SKM-1 treated with dmso at 0.1 percent for 144 hours (cell line): ENCODE data around the gene KRT6A.

Source experiments
- DNase-seq: peaks from one replicate; lab custom pipeline; 2025; ENCODE audit not compliant: unreplicated experiment; lab: John Stamatoyannopoulos, UW

Gene KRT6A

DNA sequence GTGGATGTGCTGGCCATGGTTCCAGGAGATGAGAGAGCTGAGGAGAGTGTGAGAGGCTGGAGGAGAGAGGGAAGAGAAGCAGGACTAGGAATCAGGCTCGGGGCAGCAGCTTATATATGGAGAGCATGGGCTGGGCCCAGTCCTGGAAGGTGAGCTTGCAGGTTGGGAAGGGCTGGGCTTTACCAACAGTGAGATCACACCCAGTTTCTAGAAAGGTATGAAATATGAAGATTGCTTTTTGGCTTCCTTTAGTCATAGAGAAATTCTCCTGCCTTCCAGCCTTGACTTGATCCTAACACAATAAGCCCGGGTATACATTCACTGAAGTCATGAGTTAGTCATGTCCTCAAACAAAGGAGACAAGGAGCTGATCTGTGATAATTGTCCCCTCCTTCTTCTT, at the start of gene KRT6A:
KRT6A (minus strand) TSS at position 86 of the 400 bp plus-strand sequence; CDS start at position 17, 69 bp downstream.
- no peak for DNase-seq

DNA sequence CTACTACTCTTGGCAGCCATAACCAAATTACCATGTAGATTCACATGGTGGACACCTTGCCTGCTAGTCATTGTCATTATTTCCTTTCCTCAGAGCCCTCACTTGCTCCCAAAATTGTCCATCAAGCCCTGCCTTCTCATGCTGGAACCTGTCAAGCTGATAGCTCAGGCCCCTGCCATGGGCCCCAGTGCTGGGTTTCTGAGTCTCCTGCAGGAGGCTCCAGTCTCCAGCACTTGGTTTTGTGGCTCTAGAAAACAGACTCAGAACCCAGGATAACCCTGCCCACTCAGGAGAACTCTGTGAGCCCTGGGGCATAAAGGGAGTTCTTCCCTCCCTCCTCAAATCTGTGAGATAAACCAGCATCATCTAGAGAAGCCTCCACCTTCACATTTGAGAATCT, 49.1 kb upstream of the KRT6A start:
- DNase-seq = no peak

GRCh38 chr12:52541709-52542108, 48.7 kb upstream of the KRT6A start:
- DNase-seq = no peak

GRCh38 chr12:52540531-52540930, 47.5 kb upstream of the KRT6A start:
- DNase-seq = no peak

- no peak for DNase-seq
These were observed 46.7 kb upstream of the KRT6A start for GRCh38 chr12:52539821-52540173.

- DNase-seq = no peak
These were observed 46.2 kb upstream of the KRT6A start for GRCh38 chr12:52539083-52539820.

GRCh38 chr12:52537101-52537500, 44.0 kb upstream of the KRT6A start:
- DNase-seq = no peak

GRCh38 chr12:52535574-52535973, 42.5 kb upstream of the KRT6A start:
- DNase-seq = no peak

GRCh38 chr12:52534482-52534881, 41.4 kb upstream of the KRT6A start:
- no peak for DNase-seq

GRCh38 chr12:52533686-52534470, 40.8 kb upstream of the KRT6A start:
- no peak for DNase-seq

DNA sequence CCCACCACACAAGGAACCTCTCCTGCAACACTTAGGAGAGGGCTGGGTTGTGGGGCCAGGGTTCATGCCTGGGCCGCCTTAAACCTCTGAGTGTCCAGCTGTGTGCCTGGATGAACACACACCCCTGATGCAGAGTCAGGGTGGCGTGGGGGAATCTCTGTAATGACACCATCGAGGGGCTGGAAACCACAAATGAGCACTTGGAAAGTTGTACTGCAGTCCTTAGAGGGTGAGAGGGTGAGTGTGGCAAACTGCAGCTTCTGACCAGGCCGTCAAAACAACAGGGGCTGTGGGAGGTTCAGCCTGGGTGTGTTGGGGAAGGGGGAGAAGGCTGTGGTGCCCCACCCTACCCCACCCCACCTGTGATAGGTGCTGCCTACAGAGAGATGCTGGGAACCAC, 39.6 kb upstream of the KRT6A start:
- no peak for DNase-seq

DNA sequence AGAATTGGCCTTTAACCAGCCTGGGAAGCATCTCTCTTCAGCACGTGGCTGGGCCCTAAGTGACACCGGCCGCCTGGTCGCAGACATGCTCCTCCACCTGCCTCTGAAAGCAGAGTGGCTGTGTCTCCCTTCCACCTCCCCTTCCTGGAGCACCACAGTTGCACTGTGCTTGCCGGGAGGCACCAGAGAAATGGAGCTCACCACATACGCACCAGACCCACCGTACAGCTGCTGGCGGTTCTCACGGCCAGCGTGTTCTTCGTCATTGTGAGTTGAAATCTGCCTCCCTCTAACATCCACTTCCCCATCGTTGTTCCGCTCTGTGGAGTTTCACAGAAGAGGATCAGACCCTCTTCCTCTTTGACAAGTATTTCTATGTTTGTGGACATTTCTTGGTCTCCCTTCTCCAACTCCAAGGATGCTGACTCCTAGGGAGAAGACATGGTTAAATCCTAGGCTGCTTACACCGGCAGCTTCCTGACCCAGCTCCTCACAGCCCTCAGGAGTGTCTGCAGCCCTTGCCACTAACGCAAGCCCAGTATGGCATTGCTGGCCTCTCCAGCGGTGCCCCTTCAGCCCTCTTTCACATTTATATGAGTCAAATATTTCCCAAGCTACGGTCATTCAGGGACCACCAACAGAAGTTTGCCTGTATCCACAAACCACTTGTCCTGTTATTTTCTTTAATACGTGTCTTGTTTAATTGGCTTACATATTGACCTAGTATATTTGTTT, 38.7 kb upstream of the KRT6A start:
- DNase-seq = no peak

- no peak for DNase-seq
These were observed 37.8 kb upstream of the KRT6A start for GRCh38 chr12:52530905-52531304.

DNA sequence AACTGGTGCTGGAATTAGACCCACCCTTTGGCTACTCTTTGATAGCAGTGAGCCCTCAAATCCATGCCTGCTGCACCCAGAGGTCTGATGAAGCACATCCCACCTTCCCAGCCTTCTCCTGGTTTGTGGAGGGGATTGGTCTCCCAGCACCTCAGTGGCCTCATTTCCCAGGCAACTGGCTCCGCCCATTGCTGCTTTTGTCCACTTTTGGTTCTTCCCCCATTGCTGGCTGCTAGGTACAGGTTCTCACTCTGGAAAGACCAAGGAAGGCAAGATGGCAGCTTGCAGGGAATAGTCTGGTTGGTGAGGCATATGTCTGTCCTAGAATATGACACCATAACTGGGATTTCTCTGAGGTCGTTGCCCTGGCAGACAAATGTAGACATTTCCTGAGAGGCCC, 37.3 kb upstream of the KRT6A start:
- DNase-seq = no peak

DNA sequence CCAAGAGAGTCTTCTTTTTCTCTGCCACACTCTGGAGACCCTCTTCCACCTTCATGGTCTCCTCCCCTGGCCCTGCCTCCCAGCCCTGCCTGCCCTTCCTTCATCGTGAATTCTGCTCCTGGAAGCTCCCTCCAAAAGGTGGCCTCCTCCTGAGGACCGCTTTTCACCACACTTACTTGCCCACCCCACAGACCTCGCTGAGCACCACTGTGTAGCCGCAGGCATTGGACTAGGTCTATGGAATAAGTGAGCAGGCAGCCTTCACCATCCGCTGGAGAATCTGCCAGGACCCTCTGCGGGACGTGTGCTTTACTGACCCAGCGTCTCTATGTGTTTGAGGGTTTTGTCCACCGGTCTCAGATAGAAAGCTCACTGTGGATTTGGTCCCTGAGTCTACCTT, 36.8 kb upstream of the KRT6A start:
- DNase-seq = no peak

DNA sequence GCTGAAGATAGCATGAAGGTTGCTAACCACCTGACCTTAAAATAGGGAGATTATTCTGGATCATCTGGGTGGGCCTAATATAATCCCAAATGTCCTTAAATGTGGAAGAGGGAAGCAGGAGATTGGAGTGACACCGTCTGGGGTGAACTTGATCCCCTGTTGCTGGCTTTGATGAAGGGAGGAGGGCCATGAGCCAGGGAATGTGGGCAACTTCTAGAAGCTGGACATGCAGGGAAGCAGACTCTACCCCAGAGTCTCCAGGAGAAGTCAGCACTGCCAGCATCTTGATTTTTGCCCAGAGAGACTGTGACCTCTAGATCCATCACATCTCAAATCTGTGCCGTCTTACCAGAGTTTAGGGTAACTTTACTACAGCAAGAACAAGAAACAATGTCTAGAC, 36.4 kb upstream of the KRT6A start:
- DNase-seq = no peak

GRCh38 chr12:52528641-52529143, 35.6 kb upstream of the KRT6A start:
- no peak for DNase-seq

DNA sequence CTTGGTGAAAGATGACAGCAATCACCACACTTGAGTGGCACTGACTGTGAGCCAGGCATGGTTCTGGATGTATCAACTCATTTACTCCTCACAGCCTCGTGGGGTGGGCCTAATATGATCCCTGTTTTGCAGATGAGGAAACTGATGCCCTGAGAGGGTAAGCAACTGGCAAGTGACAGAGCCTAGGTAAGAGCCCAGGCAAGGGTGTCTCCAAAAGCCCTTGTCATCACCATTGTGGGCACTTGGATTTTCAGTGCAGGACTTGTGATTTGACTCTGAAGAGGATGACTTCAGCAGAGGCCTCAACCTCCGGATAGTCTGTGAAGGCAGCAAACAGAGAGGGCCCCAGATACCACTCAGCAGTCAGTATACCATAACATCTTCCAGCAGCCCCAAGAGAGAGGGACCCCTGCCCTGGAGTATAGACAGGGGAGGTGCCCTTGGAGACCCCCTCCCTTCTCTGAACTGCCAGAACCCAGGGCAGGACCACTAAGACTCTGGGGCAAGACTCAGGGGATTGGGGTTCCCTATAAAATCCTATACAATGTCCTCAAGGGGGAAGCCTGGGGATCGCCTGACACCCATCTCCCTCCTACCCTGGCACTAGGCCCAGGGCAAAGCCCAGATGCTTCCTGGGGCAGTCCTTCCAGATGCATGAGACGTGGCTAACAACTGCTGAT, 34.2 kb upstream of the KRT6A start:
- no peak for DNase-seq

- no peak for DNase-seq
These were observed 33.5 kb upstream of the KRT6A start for GRCh38 chr12:52526511-52526951.

- DNase-seq = no peak
These were observed 32.8 kb upstream of the KRT6A start for GRCh38 chr12:52525661-52526499.
